ENCODE results near the gene IL17RB.

DNA sequence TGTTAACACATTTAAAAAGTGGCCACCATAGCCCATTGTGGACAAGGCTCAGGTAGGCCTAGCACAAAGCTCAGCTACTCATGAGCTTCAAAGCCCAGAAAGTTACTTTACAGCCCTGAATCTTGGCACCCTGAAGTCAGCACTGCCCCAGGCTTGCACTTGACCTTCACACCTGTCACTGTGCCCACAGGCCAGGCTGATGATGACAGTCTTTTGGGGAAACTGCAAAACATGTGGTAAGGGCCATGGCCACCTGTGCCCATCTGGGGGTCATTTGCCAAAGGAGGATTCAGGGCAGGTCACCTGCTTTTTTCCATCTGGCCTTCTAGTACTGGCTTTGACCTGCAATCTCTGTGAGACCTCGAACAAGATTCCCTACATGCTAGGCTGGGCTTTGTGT, 11.1 kb upstream of the IL17RB start:
- TF ChIP-seq POLR2A (IDR thresholded peaks at IDR 0.05) (no peak), POLR2AphosphoS5 (IDR thresholded peaks at IDR 0.05; ENCODE audit: insufficient read depth in 1 of 2, low read depth in 1 of 2) (no peak)
